IMR-90 (cell line): Measurements from ENCODE around the gene RAD23B.

ENCODE experiments used
- BHLHE40 ChIP-seq: fragments of 150-350 bp; IDR thresholded peaks from 2 replicates; pipeline ENCODE4 v1.6.1; 2016; ENCODE audit warnings: mild to moderate bottlenecking, low read depth, low read length
- CEBPB ChIP-seq: IDR thresholded peaks from 2 replicates; pipeline ENCODE4 v1.6.1; 2012; ENCODE audit warnings: low read depth, low read length, improper control_type of control experiment
- CTCF ChIP-seq: conservative IDR thresholded peaks from 2 replicates; pipeline ENCODE4 v1.5.1; 2012; ENCODE audit warnings: mild to moderate bottlenecking, low read depth, low read length, improper control_type of control experiment
- ELK1 ChIP-seq: fragments of 150-350 bp; IDR thresholded peaks from 2 replicates; pipeline ENCODE4 v1.6.1; 2016; ENCODE audit warnings: low read depth, mild to moderate bottlenecking, low read length, moderate library complexity, borderline replicate concordance
- FOS ChIP-seq: fragments of 150-350 bp; IDR thresholded peaks from 2 replicates; pipeline ENCODE4 v1.6.1; 2016; ENCODE audit warnings: low read depth, low read length
- MAFK ChIP-seq: IDR thresholded peaks from 2 replicates; pipeline ENCODE4 v1.6.1; 2012; ENCODE audit warnings: low read depth, low read length, improper control_type of control experiment
- MAZ ChIP-seq: IDR thresholded peaks from 2 replicates; pipeline ENCODE4 v1.6.1; 2012; ENCODE audit warnings: low read depth, mild to moderate bottlenecking, low read length, improper control_type of control experiment, moderate library complexity, borderline replicate concordance
- MXI1 ChIP-seq: IDR thresholded peaks from 2 replicates; pipeline ENCODE4 v1.6.1; 2012; ENCODE audit warnings: low read depth, mild to moderate bottlenecking, low read length, moderate library complexity, borderline replicate concordance
- POLR2A ChIP-seq: IDR thresholded peaks from 2 replicates; pipeline ENCODE4 v1.6.1; 2012; ENCODE audit warnings: mild to moderate bottlenecking, low read depth, low read length
- RAD21 ChIP-seq: IDR thresholded peaks from 2 replicates; pipeline ENCODE4 v1.6.1; 2012; ENCODE audit warnings: low read length, improper control_type of control experiment
- RCOR1 ChIP-seq: IDR thresholded peaks from 2 replicates; pipeline ENCODE4 v1.6.1; 2012; ENCODE audit warnings: mild to moderate bottlenecking, low read length, improper control_type of control experiment; ENCODE audit not compliant: insufficient replicate concordance
- RFX5 ChIP-seq: IDR thresholded peaks from 2 replicates; pipeline ENCODE4 v1.8.0; 2012; ENCODE audit warnings: low read depth, mild to moderate bottlenecking, low read length, moderate library complexity
- USF2 ChIP-seq: fragments of 150-350 bp; IDR thresholded peaks from 2 replicates; pipeline ENCODE4 v1.6.1; 2017; ENCODE audit warnings: mild to moderate bottlenecking, antibody characterized with exemption, low read length, low read depth

- TF ChIP-seq CTCF (no peak), MAFK (no peak), RAD21 (no peak), RCOR1 (no peak), POLR2A (no peak), BHLHE40 (no peak), ELK1 (no peak), RFX5 (no peak), CEBPB (no peak), FOS (no peak), USF2 (no peak), MXI1 (no peak), MAZ (no peak)
Measured at GRCh38 chr9:107294756-107295155, 11.7 kb downstream of the RAD23B start.
